HepG2 (cell line): ENCODE measurements around the gene MYO1C. TPM values are rescaled to one million over a fixed set of nuclear protein-coding genes. Genes with fewer than 3 reads are reported as not detected.

Experiments
- ATAC-seq: fragments of 200-7000 bp; cut with Tn5 transposase; 3 replicates; pipeline ENCODE4 v1.9.1; 2020; ENCODE audit warnings: mild to moderate bottlenecking, moderate library complexity
- BruUV-seq: library from RNA; stranded (reverse); fragments of 400-500 nt; replicated peaks from 2 replicates; lab custom pipeline; 2021; lab: Mats Ljungman, UMichigan
- CTCF ChIA-PET: fragments of 300-600 bp; formaldehyde crosslinking; extraction: SDS; loops from one replicate; lab custom pipeline; 2021; ENCODE audit warnings: low total read pairs, inconsistent platforms, low intra/inter-chr PET ratio; lab: Yijun Ruan, JAX
- POLR2A ChIA-PET: fragments of 350-600 bp; sonication (Branson Sonifier 250); formaldehyde crosslinking; loops from one replicate; lab custom pipeline; 2020; ENCODE audit warnings: antibody characterized with exemption, inconsistent platforms; lab: Yijun Ruan, JAX
- DNase-seq: peaks from one replicate; pipeline ENCODE4 v3.0.0-alpha.2; 2015; ENCODE audit warnings: low spot score
- FAIRE-seq: peaks from 3 replicates; lab custom pipeline; 2011; peaks lifted over from hg19 to GRCh38; lab: Jason Lieb, UNC
- H2AFZ ChIP-seq: one replicate; pipeline ENCODE4 v1.6.1; 2011; ENCODE audit warnings: low read length, inconsistent platforms
- H3K27ac ChIP-seq: fragments of 300-600 bp; 3 replicates; pipeline ENCODE4 v1.8.0; 2011; ENCODE audit warnings: mixed run types, mild to moderate bottlenecking, mixed read lengths, low read length, inconsistent platforms; ENCODE audit not compliant: insufficient read depth; ENCODE audit errors: extremely low read length
- H3K27me3 ChIP-seq, 2 experiments: fragments of 200-600 bp in 1 of 2; 2 replicates in 1 of 2; 3 replicates in 1 of 2; pipeline versions ENCODE4 v1.6.0 to v1.8.0; 2011; ENCODE audit warnings: low read length in 2 of 2, mild to moderate bottlenecking in 2 of 2, moderate library complexity in 2 of 2, inconsistent platforms in 1 of 2; ENCODE audit not compliant: insufficient read depth in 2 of 2, control insufficient read depth in 1 of 2
- H3K36me3 ChIP-seq, 2 experiments: fragments of 200-600 bp in 1 of 2; replicated peaks in 1 of 2; 2 replicates in 1 of 2; 3 replicates in 1 of 2; pipeline versions ENCODE4 v1.5.1 to v1.8.0; 2011; ENCODE audit warnings: low read length in 2 of 2, inconsistent platforms in 1 of 2; ENCODE audit not compliant: insufficient read depth in 2 of 2, control insufficient read depth in 1 of 2
- H3K4me1 ChIP-seq: 2 replicates; pipeline ENCODE4 v1.5.1; 2012; ENCODE audit warnings: low read length, inconsistent platforms; ENCODE audit not compliant: insufficient read depth
- H3K4me2 ChIP-seq: 2 replicates; pipeline ENCODE4 v1.6.0; 2011; ENCODE audit warnings: low read depth, low read length, inconsistent platforms
- H3K4me3 ChIP-seq, 3 experiments: fragments of 200-600 bp in 1 of 3; sonication (generic), shearing (Covaris generic) in 1 of 3; replicated peaks in 1 of 3; 2 replicates each; pipeline ENCODE4 v1.5.1; 2011 to 2016; ENCODE audit warnings: low read length in 3 of 3, inconsistent platforms in 2 of 3, low read depth in 2 of 3, mild to moderate bottlenecking in 2 of 3, control low read depth in 1 of 3, mixed read lengths in 1 of 3; ENCODE audit not compliant: insufficient read depth in 1 of 3
- H3K79me2 ChIP-seq: one replicate; pipeline ENCODE4 v1.6.1; 2011; ENCODE audit warnings: low read length, inconsistent platforms; ENCODE audit not compliant: insufficient read depth
- H3K9ac ChIP-seq: 2 replicates; pipeline ENCODE4 v1.6.0; 2011; ENCODE audit warnings: mild to moderate bottlenecking, low read depth, low read length, inconsistent platforms; ENCODE audit not compliant: insufficient read depth
- H3K9me3 ChIP-seq: 2 replicates; pipeline ENCODE4 v1.5.1; 2012; ENCODE audit warnings: mild to moderate bottlenecking, low read length
- H4K20me1 ChIP-seq: 2 replicates; pipeline ENCODE4 v1.6.0; 2011; ENCODE audit warnings: inconsistent platforms, mild to moderate bottlenecking, low read length, moderate library complexity; ENCODE audit not compliant: insufficient read depth
- ARID5B ChIP-seq: IDR thresholded peaks from 2 replicates; pipeline ENCODE4 v1.4.0; 2020; ENCODE audit warnings: mild to moderate bottlenecking, missing genetic modification reagents
- BORCS8-MEF2B ChIP-seq: sonication (generic); formaldehyde crosslinking; IDR thresholded peaks from 2 replicates; pipeline ENCODE4 v1.8.0; 2022; ENCODE audit warnings: mild to moderate bottlenecking, missing genetic modification reagents
- FLYWCH1 ChIP-seq: sonication (generic); formaldehyde crosslinking; IDR thresholded peaks from 2 replicates; pipeline ENCODE4 v1.8.1; 2023; ENCODE audit warnings: mild to moderate bottlenecking, missing genetic modification reagents
- GATAD2A ChIP-seq: IDR thresholded peaks from 2 replicates; pipeline ENCODE4 v1.6.1; 2016
- MAFG ChIP-seq: sonication (generic); formaldehyde crosslinking; IDR thresholded peaks from 2 replicates; pipeline ENCODE4 v1.5.1; 2020; ENCODE audit warnings: mild to moderate bottlenecking, missing genetic modification reagents
- MLLT10 ChIP-seq: sonication (generic); formaldehyde crosslinking; IDR thresholded peaks from 2 replicates; pipeline ENCODE4 v1.4.0; 2020; ENCODE audit warnings: missing genetic modification reagents
- NFE2L1 ChIP-seq: sonication (generic); formaldehyde crosslinking; IDR thresholded peaks from 2 replicates; pipeline ENCODE4 v1.4.0; 2020; ENCODE audit warnings: missing genetic modification reagents, mild to moderate bottlenecking, borderline replicate concordance
- NFYC ChIP-seq: IDR thresholded peaks from 2 replicates; pipeline ENCODE4 v1.6.1; 2016; ENCODE audit warnings: missing genetic modification reagents, missing compliant biosample characterization
- SP4 ChIP-seq: sonication (generic); formaldehyde crosslinking; IDR thresholded peaks from 2 replicates; pipeline ENCODE4 v1.8.1; 2023; ENCODE audit warnings: mild to moderate bottlenecking, missing genetic modification reagents
- TBP ChIP-seq: sonication (generic); formaldehyde crosslinking; IDR thresholded peaks from 2 replicates; pipeline ENCODE4 v1.5.0; 2020; ENCODE audit warnings: missing genetic modification reagents
- THRA ChIP-seq: sonication (generic); formaldehyde crosslinking; IDR thresholded peaks from 2 replicates; pipeline ENCODE4 v1.4.0; 2020; ENCODE audit warnings: missing genetic modification reagents, borderline replicate concordance
- ZEB1 ChIP-seq: IDR thresholded peaks from 2 replicates; pipeline ENCODE4 v1.6.1; 2012; ENCODE audit warnings: mild to moderate bottlenecking, low read depth, inconsistent platforms; ENCODE audit not compliant: insufficient replicate concordance
- ZMYM3 ChIP-seq: sonication (generic); formaldehyde crosslinking; IDR thresholded peaks from 2 replicates; pipeline ENCODE4 v1.5.1; 2020; ENCODE audit warnings: mild to moderate bottlenecking, missing genetic modification reagents
- ZNF274 ChIP-seq: sonication (generic); formaldehyde crosslinking; IDR thresholded peaks from 2 replicates; pipeline ENCODE4 v1.5.1; 2020; ENCODE audit warnings: mild to moderate bottlenecking, missing genetic modification reagents
- ZNF296 ChIP-seq: sonication (generic); formaldehyde crosslinking; conservative IDR thresholded peaks from 2 replicates; pipeline ENCODE4 v1.5.0; 2020; ENCODE audit warnings: mild to moderate bottlenecking, missing genetic modification reagents
- ZNF343 ChIP-seq: sonication (generic); formaldehyde crosslinking; IDR thresholded peaks from 2 replicates; pipeline ENCODE4 v1.4.0; 2020; ENCODE audit warnings: mild to moderate bottlenecking, missing genetic modification reagents
- ZNF710 ChIP-seq: sonication (generic); formaldehyde crosslinking; IDR thresholded peaks from 2 replicates; pipeline ENCODE4 v1.5.0; 2020; ENCODE audit warnings: mild to moderate bottlenecking, missing genetic modification reagents, borderline replicate concordance
- WGBS: methylation state at CpG from one replicate; pipeline ENCODE4 v1.1.6; 2017; ENCODE audit warnings: low lambda C conversion rate; 5-methylcytosine and 5-hydroxymethylcytosine counted together
- in situ Hi-C: cut with HindIII; loops from 2 replicates; pipeline ENCODE4 v1.10.0; 2017; ENCODE audit warnings: low pct_unique_long_range_greater_than_20kb; ENCODE audit not compliant: extremely low pct_ligation_motif_present
- intact Hi-C: fragments of 100-400 bp; cut with micrococcal nuclease; formaldehyde crosslinking; loops from one replicate; pipeline ENCODE4 v1.10.0; 2022; ENCODE audit not compliant: unreplicated experiment
- polyA plus RNA-seq, 8 experiments: library from polyadenylated mRNA; depleted of rRNA in 3 of 8; stranded (reverse) in 7 of 8; unstranded in 1 of 8; fragments of >200 nt; fragmentation: Illumina TruSeq in 4 of 8; extraction: Trizol in 4 of 8; gene quantifications; 2 replicates each; pipeline versions ENCODE4 v1.2.1 to v1.2.3, GENCODE V29; 2011 to 2016; ENCODE audit warnings: low read depth in 4 of 8, missing spikeins in 1 of 8, mixed read lengths in 1 of 8; ENCODE audit not compliant: insufficient read depth in 1 of 8
- total RNA-seq, 5 experiments: library from RNA; depleted of rRNA; stranded (reverse); fragments of >200 nt; fragmentation: Illumina TruSeq; extraction: Trizol; gene quantifications; 2 replicates each; pipeline ENCODE4 v1.2.3, GENCODE V29; 2016; ENCODE audit warnings: low read depth in 1 of 5

The MYO1C gene
- total and polyA plus RNA-seq, 2 of the 13 experiments (the other 11 are each of a cell fraction or from before 2014, with no cell fraction given): 22.7 to 40.8 TPM

GRCh38 chr17:1506649-1507267 is 14.3 kb upstream of the MYO1C start:
- in situ Hi-C loops: no loop called here
- H3K9ac ChIP-seq: no peak overlapping the region
- intact Hi-C loops: no loop called here
- H3K79me2 ChIP-seq: no peaks in the 10 kb centered on the region
- DNase-seq (no peak), ATAC-seq (no peak), FAIRE-seq (no peak)
- no peak overlapping the region for H3K27ac ChIP-seq
- peaks cover 17% of the 10 kb centered on the region for H3K4me1 ChIP-seq
- no peaks in the 10 kb centered on the region for H3K9me3 ChIP-seq
- WGBS: 99% methylated on average over 6 of the region's 13 CpGs
- TF ChIP-seq ARID5B (CRISPR knock-in tag) (no peak), MLLT10 (CRISPR knock-in tag) (no peak), ZMYM3 (no peak), TBP (CRISPR knock-in tag) (no peak), ZNF274 (CRISPR knock-in tag) (no peak), SP4 (CRISPR knock-in tag) (no peak), NFYC (CRISPR knock-in tag) (no peak), BORCS8-MEF2B (no peak), ZNF343 (CRISPR knock-in tag) (no peak), MAFG (CRISPR knock-in tag) (no peak), THRA (CRISPR knock-in tag) (no peak), NFE2L1 (CRISPR knock-in tag) (no peak), ZNF710 (CRISPR knock-in tag) (no peak), ZEB1 (no peak), GATAD2A (CRISPR knock-in tag) (no peak), FLYWCH1 (CRISPR knock-in tag) (no peak), ZNF296 (CRISPR knock-in tag) (no peak)
- TF ChIP-seq, all 625 proteins: peak for 0
- BruUV-seq: no TSS peak
- POLR2A ChIA-PET: interaction anchor here (1.0 kb wide), 1 partner anchor 10 kb away, joined by 3 read pairs; the partner anchor contains the start of gene INPP5K
- no peak overlapping the region for H3K4me2 ChIP-seq
- H2AFZ ChIP-seq: no peak overlapping the region
- no peaks in the 10 kb centered on the region for H3K36me3 ChIP-seq
- no peaks in the 10 kb centered on the region for H3K27me3 ChIP-seq
- no peak overlapping the region for H3K4me3 ChIP-seq
- CTCF ChIA-PET: no interaction called here
- H4K20me1 ChIP-seq: no peaks in the 10 kb centered on the region
